ENCODE measurements around the gene ENKUR.

DNA sequence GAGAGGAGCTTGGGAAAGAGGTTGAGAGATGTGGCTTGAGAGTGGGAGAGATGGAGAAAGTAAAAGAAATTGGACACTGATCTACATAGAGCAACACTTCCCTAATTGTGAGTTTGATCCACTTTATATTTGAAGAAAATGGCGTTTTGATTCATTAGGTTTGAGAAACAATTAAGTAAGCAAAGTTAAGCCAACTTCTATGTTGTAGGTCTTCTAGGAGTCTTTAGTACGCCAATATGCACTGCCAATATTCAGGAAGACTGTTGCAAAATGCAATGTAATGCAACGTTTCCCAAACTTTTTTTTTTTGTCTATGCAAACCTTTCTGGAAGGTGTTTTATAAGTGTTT lies 56.6 kb downstream of the ENKUR start:
- TF ChIP-seq EZH2 (IDR thresholded peaks at IDR 0.05; ENCODE audit: insufficient read depth, poor library complexity, severe bottlenecking) (no peak), EZH2phosphoT487 (IDR thresholded peaks at IDR 0.05; ENCODE audit: insufficient read depth, low read depth) (no peak)
